ENCODE results near the gene ZNF672.

The ZNF672 gene

GRCh38 chr1:248837045-248837780, 811 bp upstream of the ZNF672 start:
- DNase-seq (ENCODE audit: low spot score) = no peak

DNA sequence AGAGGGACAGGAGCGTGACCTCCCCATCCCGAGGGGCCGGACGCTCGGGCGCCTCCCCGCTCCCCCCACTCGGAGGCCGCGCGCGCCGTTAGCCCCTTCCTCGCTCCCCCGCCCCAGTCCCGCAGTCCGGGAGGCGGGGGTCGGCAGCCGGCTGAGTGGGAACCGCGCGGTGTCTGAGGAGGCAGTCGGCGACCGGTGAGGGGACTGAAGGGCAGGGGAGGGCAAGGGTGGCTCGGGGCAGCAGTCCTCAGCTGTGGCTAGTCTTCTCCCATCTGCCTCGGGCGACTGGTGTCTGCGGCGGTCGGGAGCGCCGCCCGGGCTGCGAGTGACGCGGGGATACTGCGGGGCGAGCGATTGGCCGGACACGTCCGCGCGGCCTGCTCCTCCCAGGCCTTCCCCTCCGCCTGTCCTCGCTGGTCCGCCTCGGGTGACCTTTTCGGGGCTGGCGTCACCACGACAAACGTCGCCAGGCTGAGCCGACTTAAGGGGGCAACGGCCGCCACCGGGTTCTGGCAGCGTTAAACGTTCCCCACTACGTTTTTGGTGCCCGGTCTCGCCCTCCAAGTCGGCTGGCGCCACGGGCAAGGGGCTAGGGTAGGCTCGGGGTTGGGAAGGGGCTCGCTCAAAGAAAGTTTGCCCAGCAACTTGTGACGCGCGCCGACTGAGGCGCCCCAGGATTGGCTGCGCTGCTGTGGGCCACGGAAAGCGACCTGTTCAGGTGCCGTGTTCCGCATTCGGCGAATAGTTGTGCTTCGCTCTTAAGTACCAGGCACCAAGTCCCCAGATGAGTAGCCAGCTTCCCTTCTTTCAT, 538 bp downstream of the ZNF672 start:
- peak; percentile 90 for DNase-seq (ENCODE audit: low spot score)

GRCh38 chr1:248839168-248839555, 1.1 kb downstream of the ZNF672 start:
- no peak for DNase-seq (ENCODE audit: low spot score)

- no peak for DNase-seq (ENCODE audit: low spot score)
Observed at GRCh38 chr1:248840946-248841345, 2.9 kb downstream of the ZNF672 start.

GRCh38 chr1:248841702-248842395, 3.8 kb downstream of the ZNF672 start:
- no peak for DNase-seq (ENCODE audit: low spot score)

GRCh38 chr1:248842781-248843331, 4.8 kb downstream of the ZNF672 start:
- DNase-seq (ENCODE audit: low spot score) = no peak

DNA sequence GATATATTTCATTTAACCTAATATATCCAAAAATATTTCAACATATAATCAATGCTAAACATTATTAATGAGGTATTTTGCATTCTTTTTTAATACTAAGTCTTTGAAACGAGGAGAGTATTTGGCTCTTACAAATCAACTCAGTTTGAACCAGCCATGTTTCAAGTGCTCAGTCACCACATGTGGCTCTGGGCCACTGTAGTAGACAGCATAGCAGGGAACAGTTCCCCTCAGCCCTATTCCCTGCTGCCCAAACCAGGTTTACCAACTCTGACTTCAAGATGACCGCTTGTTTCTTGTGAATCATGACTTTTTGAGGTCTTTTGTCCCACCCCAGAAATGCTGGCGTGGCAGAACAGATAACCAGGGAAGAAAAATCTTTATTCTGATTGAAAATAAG, 5.7 kb downstream of the ZNF672 start:
- DNase-seq (ENCODE audit: low spot score) = no peak

- no peak for DNase-seq (ENCODE audit: low spot score)
Observed at GRCh38 chr1:248844526-248844925, 6.5 kb downstream of the ZNF672 start.

DNA sequence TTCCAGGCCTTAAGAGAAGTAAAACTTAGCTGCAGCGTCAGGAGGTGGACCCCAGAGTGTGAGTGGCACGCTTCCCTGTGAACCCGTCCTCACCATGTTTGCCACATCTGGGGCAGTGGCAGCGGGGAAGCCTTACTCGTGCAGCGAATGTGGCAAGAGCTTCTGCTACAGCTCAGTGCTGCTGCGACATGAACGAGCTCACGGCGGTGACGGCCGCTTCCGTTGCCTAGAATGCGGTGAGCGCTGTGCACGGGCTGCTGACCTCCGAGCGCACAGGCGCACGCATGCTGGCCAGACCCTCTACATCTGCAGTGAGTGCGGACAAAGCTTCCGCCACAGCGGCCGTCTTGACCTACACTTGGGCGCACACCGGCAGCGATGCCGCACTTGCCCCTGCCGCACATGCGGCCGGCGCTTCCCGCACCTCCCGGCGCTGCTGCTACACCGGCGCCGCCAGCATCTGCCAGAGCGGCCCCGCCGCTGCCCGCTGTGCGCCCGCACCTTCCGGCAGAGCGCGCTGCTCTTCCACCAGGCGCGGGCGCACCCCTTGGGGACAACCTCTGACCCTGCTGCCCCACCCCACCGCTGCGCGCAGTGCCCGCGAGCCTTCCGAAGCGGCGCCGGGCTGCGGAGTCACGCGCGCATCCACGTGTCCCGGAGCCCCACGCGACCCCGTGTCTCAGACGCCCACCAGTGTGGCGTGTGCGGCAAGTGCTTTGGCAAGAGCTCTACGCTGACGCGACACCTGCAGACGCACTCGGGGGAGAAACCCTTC, 9.3 kb downstream of the ZNF672 start:
- no peak for DNase-seq (ENCODE audit: low spot score)

GRCh38 chr1:248847956-248848561, 10.0 kb downstream of the ZNF672 start:
- no peak for DNase-seq (ENCODE audit: low spot score)

DNA sequence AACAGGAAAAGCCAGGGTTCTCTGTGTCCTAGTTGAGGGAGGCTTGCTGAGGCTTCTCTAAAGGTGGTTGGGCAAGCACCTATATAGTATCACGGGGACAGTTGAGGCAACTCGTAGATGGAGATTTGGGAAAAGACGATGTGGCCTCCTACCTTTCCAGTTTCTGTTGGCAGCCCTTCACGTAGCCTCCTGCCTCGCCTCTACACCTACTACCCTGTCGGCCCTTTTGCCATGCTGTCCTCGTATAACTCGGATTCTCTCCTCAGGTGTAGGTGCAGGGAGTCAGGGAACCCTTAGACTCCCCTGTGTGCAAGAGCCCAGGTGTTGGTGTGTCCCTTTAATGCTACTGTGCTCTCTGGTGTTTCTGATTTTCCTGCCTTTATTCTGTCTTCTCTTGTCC, 10.6 kb downstream of the ZNF672 start:
- DNase-seq (ENCODE audit: low spot score) = no peak

DNA sequence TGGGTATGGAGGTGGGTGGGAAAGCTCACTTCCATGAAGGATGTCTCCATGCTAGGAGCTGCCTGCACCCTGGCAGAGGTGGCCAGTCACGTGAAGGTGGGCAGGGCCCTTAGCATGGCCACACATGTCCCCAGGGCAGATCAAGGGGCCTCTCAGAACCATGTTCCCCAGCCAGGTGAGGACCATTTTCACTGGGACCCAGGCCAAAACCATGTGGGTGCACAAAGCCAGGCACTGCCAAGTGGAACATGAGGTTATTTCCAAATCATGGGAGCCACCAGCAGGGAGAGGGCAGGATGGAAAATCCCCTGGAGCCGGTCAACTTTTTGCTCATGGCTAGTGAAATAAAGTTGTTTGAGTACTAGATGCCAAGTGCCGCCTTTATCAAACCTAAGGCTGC, 11.1 kb downstream of the ZNF672 start:
- no peak for DNase-seq (ENCODE audit: low spot score)

- no peak for DNase-seq (ENCODE audit: low spot score)
Observed at GRCh38 chr1:248849637-248850036, 11.6 kb downstream of the ZNF672 start.

GRCh38 chr1:248850124-248850523, 12.1 kb downstream of the ZNF672 start:
- DNase-seq (ENCODE audit: low spot score) = no peak

GRCh38 chr1:248850536-248851251, 12.7 kb downstream of the ZNF672 start:
- no peak for DNase-seq (ENCODE audit: low spot score)

GRCh38 chr1:248851390-248851789, 13.4 kb downstream of the ZNF672 start:
- DNase-seq (ENCODE audit: low spot score) = no peak

GRCh38 chr1:248852481-248853405, 14.7 kb downstream of the ZNF672 start:
- no peak for DNase-seq (ENCODE audit: low spot score)

- no peak for DNase-seq (ENCODE audit: low spot score)
Observed at GRCh38 chr1:248853663-248854375, 15.8 kb downstream of the ZNF672 start.

- DNase-seq (ENCODE audit: low spot score) = no peak
Observed at GRCh38 chr1:248855580-248855979, 17.6 kb downstream of the ZNF672 start.
